ENCODE data around the gene CCDC88B. TPM values are rescaled to one million over a fixed set of nuclear protein-coding genes. Genes with fewer than 3 reads are reported as not detected.

Gene CCDC88B
- total and polyA plus RNA-seq, 9 of the 15 experiments (the other 6 are each of a cell fraction or from before 2014, with no cell fraction given), result 0.13 to 18.1 (median 7.9) TPM

DNA sequence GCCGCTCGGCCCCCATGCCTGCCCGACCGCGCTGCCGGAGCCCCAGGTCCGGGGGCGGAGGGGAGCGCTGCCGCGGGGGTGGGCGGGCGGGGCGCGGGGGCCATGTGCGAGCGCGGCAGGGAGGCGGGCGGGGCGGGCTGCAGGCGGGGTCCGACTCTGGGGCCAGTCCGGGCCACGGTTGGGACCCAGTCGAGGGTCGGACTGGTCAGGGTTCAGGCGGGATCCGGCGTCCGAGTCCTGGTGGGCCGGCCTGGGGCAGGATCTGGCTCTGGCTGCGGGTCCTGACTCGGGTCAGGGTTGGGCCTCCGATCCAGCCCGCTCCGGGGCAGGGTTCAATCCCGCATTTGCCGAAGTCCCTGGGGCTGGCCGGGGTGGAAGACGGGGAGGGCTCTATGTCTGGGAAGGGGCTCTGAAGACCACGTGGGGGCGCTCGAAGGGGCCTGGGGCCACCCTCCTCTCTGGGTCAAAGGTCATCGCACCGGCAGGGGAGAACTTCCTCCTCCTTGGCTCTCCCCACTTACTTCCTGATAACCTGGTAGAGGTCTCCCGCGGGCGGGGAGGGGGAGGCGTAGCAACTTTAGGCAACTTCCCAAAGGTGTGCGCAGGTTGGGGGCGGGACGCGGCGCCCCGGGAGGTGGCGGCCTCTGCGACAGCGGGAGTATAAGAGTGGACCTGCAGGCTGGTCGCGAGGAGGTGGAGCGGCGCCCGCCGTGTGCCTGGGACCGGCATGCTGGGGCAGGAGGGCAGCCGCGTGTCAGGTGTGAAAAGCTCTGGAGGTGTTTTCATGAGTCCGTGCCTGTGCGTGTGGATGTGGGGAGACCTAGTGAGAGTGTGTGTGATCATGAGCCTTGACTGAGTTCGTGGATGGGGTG is 34.1 kb upstream of the CCDC88B start (continued):
- no peak for TF ChIP-seq ELF2 (CRISPR knock-in tag; IDR thresholded peaks at IDR 0.05)
- peak; percentile 64 for TF ChIP-seq RBM22 (IDR thresholded peaks at IDR 0.05; ENCODE audit: low read depth, low read length, poor library complexity, severe bottlenecking)
- TF ChIP-seq, protein P1, sequence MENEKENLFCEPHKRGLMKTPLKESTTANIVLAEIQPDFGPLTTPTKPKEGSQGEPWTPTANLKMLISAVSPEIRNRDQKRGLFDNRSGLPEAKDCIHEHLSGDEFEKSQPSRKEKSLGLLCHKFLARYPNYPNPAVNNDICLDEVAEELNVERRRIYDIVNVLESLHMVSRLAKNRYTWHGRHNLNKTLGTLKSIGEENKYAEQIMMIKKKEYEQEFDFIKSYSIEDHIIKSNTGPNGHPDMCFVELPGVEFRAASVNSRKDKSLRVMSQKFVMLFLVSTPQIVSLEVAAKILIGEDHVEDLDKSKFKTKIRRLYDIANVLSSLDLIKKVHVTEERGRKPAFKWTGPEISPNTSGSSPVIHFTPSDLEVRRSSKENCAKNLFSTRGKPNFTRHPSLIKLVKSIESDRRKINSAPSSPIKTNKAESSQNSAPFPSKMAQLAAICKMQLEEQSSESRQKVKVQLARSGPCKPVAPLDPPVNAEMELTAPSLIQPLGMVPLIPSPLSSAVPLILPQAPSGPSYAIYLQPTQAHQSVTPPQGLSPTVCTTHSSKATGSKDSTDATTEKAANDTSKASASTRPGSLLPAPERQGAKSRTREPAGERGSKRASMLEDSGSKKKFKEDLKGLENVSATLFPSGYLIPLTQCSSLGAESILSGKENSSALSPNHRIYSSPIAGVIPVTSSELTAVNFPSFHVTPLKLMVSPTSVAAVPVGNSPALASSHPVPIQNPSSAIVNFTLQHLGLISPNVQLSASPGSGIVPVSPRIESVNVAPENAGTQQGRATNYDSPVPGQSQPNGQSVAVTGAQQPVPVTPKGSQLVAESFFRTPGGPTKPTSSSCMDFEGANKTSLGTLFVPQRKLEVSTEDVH (IDR thresholded peaks at IDR 0.05; ENCODE audit: low read depth, partially characterized antibody), result peak; percentile 32
- no peak for TF ChIP-seq ZNF134 (CRISPR knock-in tag; conservative IDR thresholded peaks at IDR 0.05)
- TF ChIP-seq, protein P2, sequence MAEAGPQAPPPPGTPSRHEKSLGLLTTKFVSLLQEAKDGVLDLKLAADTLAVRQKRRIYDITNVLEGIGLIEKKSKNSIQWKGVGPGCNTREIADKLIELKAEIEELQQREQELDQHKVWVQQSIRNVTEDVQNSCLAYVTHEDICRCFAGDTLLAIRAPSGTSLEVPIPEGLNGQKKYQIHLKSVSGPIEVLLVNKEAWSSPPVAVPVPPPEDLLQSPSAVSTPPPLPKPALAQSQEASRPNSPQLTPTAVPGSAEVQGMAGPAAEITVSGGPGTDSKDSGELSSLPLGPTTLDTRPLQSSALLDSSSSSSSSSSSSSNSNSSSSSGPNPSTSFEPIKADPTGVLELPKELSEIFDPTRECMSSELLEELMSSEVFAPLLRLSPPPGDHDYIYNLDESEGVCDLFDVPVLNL (CRISPR knock-in tag; IDR thresholded peaks at IDR 0.05; ENCODE audit: low read depth), result 0 out of 2 replicates have a peak, but pooled peaks have one; percentile 7
- TF ChIP-seq RFX5 (IDR thresholded peaks at IDR 0.05; ENCODE audit: low read depth, low read length), result no peak
- TF ChIP-seq ZNF12 (CRISPR knock-in tag; IDR thresholded peaks at IDR 0.05), result no peak
- TF ChIP-seq LARP7 (IDR thresholded peaks at IDR 0.05), result no peak
- TF ChIP-seq, protein P3, sequence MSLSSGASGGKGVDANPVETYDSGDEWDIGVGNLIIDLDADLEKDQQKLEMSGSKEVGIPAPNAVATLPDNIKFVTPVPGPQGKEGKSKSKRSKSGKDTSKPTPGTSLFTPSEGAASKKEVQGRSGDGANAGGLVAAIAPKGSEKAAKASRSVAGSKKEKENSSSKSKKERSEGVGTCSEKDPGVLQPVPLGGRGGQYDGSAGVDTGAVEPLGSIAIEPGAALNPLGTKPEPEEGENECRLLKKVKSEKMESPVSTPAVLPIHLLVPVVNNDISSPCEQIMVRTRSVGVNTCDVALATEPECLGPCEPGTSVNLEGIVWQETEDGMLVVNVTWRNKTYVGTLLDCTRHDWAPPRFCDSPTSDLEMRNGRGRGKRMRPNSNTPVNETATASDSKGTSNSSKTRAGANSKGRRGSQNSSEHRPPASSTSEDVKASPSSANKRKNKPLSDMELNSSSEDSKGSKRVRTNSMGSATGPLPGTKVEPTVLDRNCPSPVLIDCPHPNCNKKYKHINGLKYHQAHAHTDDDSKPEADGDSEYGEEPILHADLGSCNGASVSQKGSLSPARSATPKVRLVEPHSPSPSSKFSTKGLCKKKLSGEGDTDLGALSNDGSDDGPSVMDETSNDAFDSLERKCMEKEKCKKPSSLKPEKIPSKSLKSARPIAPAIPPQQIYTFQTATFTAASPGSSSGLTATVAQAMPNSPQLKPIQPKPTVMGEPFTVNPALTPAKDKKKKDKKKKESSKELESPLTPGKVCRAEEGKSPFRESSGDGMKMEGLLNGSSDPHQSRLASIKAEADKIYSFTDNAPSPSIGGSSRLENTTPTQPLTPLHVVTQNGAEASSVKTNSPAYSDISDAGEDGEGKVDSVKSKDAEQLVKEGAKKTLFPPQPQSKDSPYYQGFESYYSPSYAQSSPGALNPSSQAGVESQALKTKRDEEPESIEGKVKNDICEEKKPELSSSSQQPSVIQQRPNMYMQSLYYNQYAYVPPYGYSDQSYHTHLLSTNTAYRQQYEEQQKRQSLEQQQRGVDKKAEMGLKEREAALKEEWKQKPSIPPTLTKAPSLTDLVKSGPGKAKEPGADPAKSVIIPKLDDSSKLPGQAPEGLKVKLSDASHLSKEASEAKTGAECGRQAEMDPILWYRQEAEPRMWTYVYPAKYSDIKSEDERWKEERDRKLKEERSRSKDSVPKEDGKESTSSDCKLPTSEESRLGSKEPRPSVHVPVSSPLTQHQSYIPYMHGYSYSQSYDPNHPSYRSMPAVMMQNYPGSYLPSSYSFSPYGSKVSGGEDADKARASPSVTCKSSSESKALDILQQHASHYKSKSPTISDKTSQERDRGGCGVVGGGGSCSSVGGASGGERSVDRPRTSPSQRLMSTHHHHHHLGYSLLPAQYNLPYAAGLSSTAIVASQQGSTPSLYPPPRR (CRISPR knock-in tag; IDR thresholded peaks at IDR 0.05; ENCODE audit: borderline replicate concordance), result no peak
- no peak for TF ChIP-seq KHSRP (IDR thresholded peaks at IDR 0.05)
- no peak for TF ChIP-seq YY1 (IDR thresholded peaks at IDR 0.05; ENCODE audit: borderline replicate concordance in 1 of 3, control insufficient read depth in 1 of 3, extremely low read depth in 1 of 3, insufficient read depth in 3 of 3, insufficient read length in 1 of 3, insufficient replicate concordance in 2 of 3, low read depth in 1 of 3, low read length in 2 of 3)
- TF ChIP-seq NR3C1 (CRISPR knock-in tag; IDR thresholded peaks at IDR 0.05), result no peak
- TF ChIP-seq, protein P4, sequence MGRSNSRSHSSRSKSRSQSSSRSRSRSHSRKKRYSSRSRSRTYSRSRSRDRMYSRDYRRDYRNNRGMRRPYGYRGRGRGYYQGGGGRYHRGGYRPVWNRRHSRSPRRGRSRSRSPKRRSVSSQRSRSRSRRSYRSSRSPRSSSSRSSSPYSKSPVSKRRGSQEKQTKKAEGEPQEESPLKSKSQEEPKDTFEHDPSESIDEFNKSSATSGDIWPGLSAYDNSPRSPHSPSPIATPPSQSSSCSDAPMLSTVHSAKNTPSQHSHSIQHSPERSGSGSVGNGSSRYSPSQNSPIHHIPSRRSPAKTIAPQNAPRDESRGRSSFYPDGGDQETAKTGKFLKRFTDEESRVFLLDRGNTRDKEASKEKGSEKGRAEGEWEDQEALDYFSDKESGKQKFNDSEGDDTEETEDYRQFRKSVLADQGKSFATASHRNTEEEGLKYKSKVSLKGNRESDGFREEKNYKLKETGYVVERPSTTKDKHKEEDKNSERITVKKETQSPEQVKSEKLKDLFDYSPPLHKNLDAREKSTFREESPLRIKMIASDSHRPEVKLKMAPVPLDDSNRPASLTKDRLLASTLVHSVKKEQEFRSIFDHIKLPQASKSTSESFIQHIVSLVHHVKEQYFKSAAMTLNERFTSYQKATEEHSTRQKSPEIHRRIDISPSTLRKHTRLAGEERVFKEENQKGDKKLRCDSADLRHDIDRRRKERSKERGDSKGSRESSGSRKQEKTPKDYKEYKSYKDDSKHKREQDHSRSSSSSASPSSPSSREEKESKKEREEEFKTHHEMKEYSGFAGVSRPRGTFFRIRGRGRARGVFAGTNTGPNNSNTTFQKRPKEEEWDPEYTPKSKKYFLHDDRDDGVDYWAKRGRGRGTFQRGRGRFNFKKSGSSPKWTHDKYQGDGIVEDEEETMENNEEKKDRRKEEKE (IDR thresholded peaks at IDR 0.05; ENCODE audit: borderline replicate concordance in 1 of 2, control insufficient read depth in 1 of 2, low read depth in 2 of 2, low read length in 1 of 2), result no peak
- TF ChIP-seq ZNF695 (CRISPR knock-in tag; IDR thresholded peaks at IDR 0.05), result no peak
